NCI-H2196 (cell line): ENCODE measurements around the gene ADIPOQ.
"Not testable (repeated sequence)": the region's sequence is repeated elsewhere in the genome, so short reads cannot be mapped to it uniquely, and the experiment has no call there.

Source experiments
- DNase-seq: peaks from one replicate; lab custom pipeline; 2025; ENCODE audit not compliant: unreplicated experiment; lab: John Stamatoyannopoulos, UW

ADIPOQ gene

GRCh38 chr3:186901135-186901734 is 58.7 kb downstream of the ADIPOQ start:
- no peak for DNase-seq

GRCh38 chr3:186902154-186902553 is 59.6 kb downstream of the ADIPOQ start:
- DNase-seq: no peak

- no peak for DNase-seq
Observed at GRCh38 chr3:186902713-186903112, 60.2 kb downstream of the ADIPOQ start.

- not testable (repeated sequence) for DNase-seq
Observed at GRCh38 chr3:186903676-186904075, 61.2 kb downstream of the ADIPOQ start.

- DNase-seq: not testable (repeated sequence)
Observed at GRCh38 chr3:186907075-186907474, 64.6 kb downstream of the ADIPOQ start.
